Activated T-helper 17 cell treated with anti-CD3 and anti-CD28 coated beads, Interleukin-2, amount 50 U/mL, for 72 hours (primary cell): ENCODE measurements around the gene NTRK1. TPM values are rescaled to one million over a fixed set of nuclear protein-coding genes. Genes with fewer than 3 reads are reported as not detected.

Source experiments
- ATAC-seq: fragments of 150-1000 bp; cut with Tn5 transposase; replicated peaks from 2 replicates; pipeline ENCODE4 v1.10.0; 2021; ENCODE audit warnings: mild to moderate bottlenecking, moderate library complexity
- H3K27ac Mint-ChIP-seq: one replicate; pipeline ENCODE4 v1.8.0; 2022; ENCODE audit warnings: mixed read lengths
- H3K27me3 Mint-ChIP-seq: one replicate; pipeline ENCODE4 v1.8.0; 2022; ENCODE audit warnings: mixed read lengths
- H3K36me3 Mint-ChIP-seq: one replicate; pipeline ENCODE4 v1.8.0; 2022; ENCODE audit warnings: low read depth, mild to moderate bottlenecking, mixed read lengths
- H3K4me1 Mint-ChIP-seq: one replicate; pipeline ENCODE4 v1.8.0; 2022; ENCODE audit warnings: mixed read lengths
- H3K4me3 Mint-ChIP-seq: one replicate; pipeline ENCODE4 v1.8.0; 2022; ENCODE audit warnings: mild to moderate bottlenecking, mixed read lengths
- H3K9me3 Mint-ChIP-seq: one replicate; pipeline ENCODE4 v1.8.0; 2022; ENCODE audit warnings: mixed read lengths
- total RNA-seq, 2 donors: library from RNA; stranded (reverse); gene quantifications; one replicate each; pipeline ENCODE4 v1.2.3, GENCODE V29; 2022

Gene NTRK1
- total RNA-seq, 2 donors from 2014 or later: 2.5 to 13.3 TPM

GRCh38 chr1:156886583-156887281, 26.1 kb downstream of the NTRK1 start:
- Mint-ChIP-seq H3K27ac (peak overlapping the region; percentile 54), H3K9me3 (no peaks in the 10 kb centered on the region), H3K27me3 (peaks cover 36% of the 10 kb centered on the region), H3K4me3 (no peak overlapping the region), H3K36me3 (no peaks in the 10 kb centered on the region), H3K4me1 (no peaks in the 10 kb centered on the region)
- ATAC-seq: no peak

GRCh38 chr1:156887317-156887716, 26.7 kb downstream of the NTRK1 start:
- no peak for ATAC-seq
- Mint-ChIP-seq H3K4me1 (no peaks in the 10 kb centered on the region), H3K4me3 (no peak overlapping the region), H3K27me3 (peaks cover 39% of the 10 kb centered on the region), H3K9me3 (no peaks in the 10 kb centered on the region), H3K36me3 (no peaks in the 10 kb centered on the region), H3K27ac (no peak overlapping the region)

DNA sequence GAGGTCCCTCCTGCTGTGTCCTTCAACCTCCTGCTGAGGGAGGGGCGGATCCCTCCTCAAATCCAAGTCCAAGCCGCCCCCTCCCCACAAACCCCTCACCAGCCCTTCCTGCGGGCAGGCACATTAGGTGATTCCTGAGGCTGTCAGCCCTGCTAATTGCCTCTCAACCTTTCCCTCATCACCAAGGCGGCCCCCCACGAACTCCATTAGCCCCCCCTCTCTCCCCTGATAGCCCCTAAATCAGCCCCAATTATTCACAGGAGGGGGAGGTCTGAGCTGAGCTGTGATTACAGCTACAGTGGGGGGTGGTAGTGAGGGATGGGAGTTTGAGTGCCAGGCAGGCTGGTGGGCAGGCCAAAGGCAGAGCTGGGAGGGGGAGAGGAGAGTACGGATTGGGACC, 27.1 kb downstream of the NTRK1 start:
- no peaks in the 10 kb centered on the region for H3K9me3 Mint-ChIP-seq
- H3K4me1 Mint-ChIP-seq: no peaks in the 10 kb centered on the region
- H3K27me3 Mint-ChIP-seq: peaks cover 38% of the 10 kb centered on the region
- no peak overlapping the region for H3K4me3 Mint-ChIP-seq
- H3K27ac Mint-ChIP-seq: no peak overlapping the region
- H3K36me3 Mint-ChIP-seq: no peaks in the 10 kb centered on the region
- no peak for ATAC-seq

- Mint-ChIP-seq H3K9me3 (no peaks in the 10 kb centered on the region), H3K27ac (no peak overlapping the region), H3K4me3 (no peak overlapping the region), H3K27me3 (peaks cover 27% of the 10 kb centered on the region), H3K4me1 (no peaks in the 10 kb centered on the region), H3K36me3 (no peaks in the 10 kb centered on the region)
- ATAC-seq: peak; percentile 34
Measured at GRCh38 chr1:156889802-156890580, 29.3 kb downstream of the NTRK1 start.

GRCh38 chr1:156892190-156893047, 31.8 kb downstream of the NTRK1 start:
- no peaks in the 10 kb centered on the region for H3K9me3 Mint-ChIP-seq
- H3K4me1 Mint-ChIP-seq: no peaks in the 10 kb centered on the region
- H3K27ac Mint-ChIP-seq: no peak overlapping the region
- H3K4me3 Mint-ChIP-seq: peak overlapping the region; percentile 58
- no peaks in the 10 kb centered on the region for H3K36me3 Mint-ChIP-seq
- peak; percentile 97 for ATAC-seq
- peaks cover 27% of the 10 kb centered on the region for H3K27me3 Mint-ChIP-seq

GRCh38 chr1:156893048-156893953, 32.6 kb downstream of the NTRK1 start, which contains the start of gene PEAR1:
Gene PEAR1, plus strand, starts transcription at chr1:156893718. Its CDS starts 10,209 bp downstream, at chr1:156903927.
- no peak for ATAC-seq
- H3K9me3 Mint-ChIP-seq: no peaks in the 10 kb centered on the region
- H3K27ac Mint-ChIP-seq: no peak within 1 kb of the TSS
- H3K4me1 Mint-ChIP-seq: peaks cover 1% of the 10 kb centered on the region
- peak within 1 kb of the TSS; percentile 58 for H3K4me3 Mint-ChIP-seq
- H3K27me3 Mint-ChIP-seq: peaks cover 30% of the 10 kb centered on the region
- no peaks in the 10 kb centered on the region for H3K36me3 Mint-ChIP-seq

- Mint-ChIP-seq H3K27ac (no peak overlapping the region), H3K9me3 (no peaks in the 10 kb centered on the region), H3K4me3 (no peak overlapping the region), H3K36me3 (no peaks in the 10 kb centered on the region), H3K4me1 (peaks cover 7% of the 10 kb centered on the region), H3K27me3 (peaks cover 33% of the 10 kb centered on the region)
- no peak for ATAC-seq
Measured at GRCh38 chr1:156894001-156894400, 33.3 kb downstream of the NTRK1 start.

GRCh38 chr1:156894711-156895454, 34.2 kb downstream of the NTRK1 start:
- ATAC-seq: no peak
- no peaks in the 10 kb centered on the region for H3K9me3 Mint-ChIP-seq
- no peak overlapping the region for H3K4me3 Mint-ChIP-seq
- peaks cover 32% of the 10 kb centered on the region for H3K27me3 Mint-ChIP-seq
- H3K27ac Mint-ChIP-seq: no peak overlapping the region
- peaks cover 7% of the 10 kb centered on the region for H3K4me1 Mint-ChIP-seq
- H3K36me3 Mint-ChIP-seq: no peaks in the 10 kb centered on the region

DNA sequence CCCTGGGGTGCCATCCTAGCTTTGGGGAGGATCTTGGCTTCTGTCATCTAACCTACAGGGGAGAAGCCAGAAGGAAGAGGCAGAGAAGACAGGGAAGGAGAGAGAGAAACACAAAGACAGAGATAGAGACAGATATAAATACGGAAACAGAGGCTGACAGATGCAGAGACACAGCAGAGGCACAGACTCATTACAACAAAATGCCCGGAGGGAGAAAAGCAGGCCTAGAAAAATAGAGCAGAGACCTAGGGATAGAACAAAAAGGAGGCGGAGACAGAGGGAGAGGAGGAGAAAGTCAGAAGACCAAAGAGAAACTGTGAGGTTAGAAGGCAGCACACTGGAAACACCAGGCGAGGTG, 34.8 kb downstream of the NTRK1 start:
- H3K27ac Mint-ChIP-seq: no peak overlapping the region
- peaks cover 7% of the 10 kb centered on the region for H3K4me1 Mint-ChIP-seq
- H3K36me3 Mint-ChIP-seq: no peaks in the 10 kb centered on the region
- H3K9me3 Mint-ChIP-seq: no peaks in the 10 kb centered on the region
- H3K4me3 Mint-ChIP-seq: no peak overlapping the region
- ATAC-seq: no peak
- peaks cover 32% of the 10 kb centered on the region for H3K27me3 Mint-ChIP-seq

- Mint-ChIP-seq H3K4me1 (peaks cover 7% of the 10 kb centered on the region), H3K9me3 (no peaks in the 10 kb centered on the region), H3K4me3 (no peak overlapping the region), H3K27ac (no peak overlapping the region), H3K27me3 (peaks cover 32% of the 10 kb centered on the region), H3K36me3 (no peaks in the 10 kb centered on the region)
- ATAC-seq: no peak
Measured at GRCh38 chr1:156895927-156896326, 35.3 kb downstream of the NTRK1 start.

DNA sequence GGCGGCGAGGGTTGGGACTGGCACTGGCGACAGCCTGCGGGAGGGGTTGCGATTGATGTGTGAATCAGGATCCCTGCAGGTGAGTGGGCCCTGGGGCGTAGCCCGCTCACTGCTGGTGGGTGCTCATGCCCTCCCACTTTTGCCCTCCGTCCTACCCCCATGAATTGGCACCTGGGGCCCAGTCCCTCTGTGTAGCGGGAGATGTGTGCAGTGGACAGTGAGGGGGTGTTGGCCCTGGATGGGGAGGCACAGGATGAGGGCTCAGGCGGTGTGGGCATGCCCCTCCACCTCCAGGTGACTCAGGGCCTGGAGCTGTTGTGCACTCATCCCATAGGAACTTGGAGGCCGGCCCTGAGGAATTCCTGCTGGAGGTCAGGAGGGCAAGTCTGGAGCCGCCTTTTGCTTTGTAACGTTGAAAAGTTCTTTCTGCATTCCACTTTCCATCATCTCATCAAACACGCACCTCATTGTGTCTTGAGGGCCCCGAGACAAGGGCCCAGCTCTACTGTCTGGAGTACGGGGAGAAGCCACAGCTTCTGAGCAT, 35.9 kb downstream of the NTRK1 start:
- no peaks in the 10 kb centered on the region for H3K36me3 Mint-ChIP-seq
- no peak for ATAC-seq
- peaks cover 32% of the 10 kb centered on the region for H3K27me3 Mint-ChIP-seq

DNA sequence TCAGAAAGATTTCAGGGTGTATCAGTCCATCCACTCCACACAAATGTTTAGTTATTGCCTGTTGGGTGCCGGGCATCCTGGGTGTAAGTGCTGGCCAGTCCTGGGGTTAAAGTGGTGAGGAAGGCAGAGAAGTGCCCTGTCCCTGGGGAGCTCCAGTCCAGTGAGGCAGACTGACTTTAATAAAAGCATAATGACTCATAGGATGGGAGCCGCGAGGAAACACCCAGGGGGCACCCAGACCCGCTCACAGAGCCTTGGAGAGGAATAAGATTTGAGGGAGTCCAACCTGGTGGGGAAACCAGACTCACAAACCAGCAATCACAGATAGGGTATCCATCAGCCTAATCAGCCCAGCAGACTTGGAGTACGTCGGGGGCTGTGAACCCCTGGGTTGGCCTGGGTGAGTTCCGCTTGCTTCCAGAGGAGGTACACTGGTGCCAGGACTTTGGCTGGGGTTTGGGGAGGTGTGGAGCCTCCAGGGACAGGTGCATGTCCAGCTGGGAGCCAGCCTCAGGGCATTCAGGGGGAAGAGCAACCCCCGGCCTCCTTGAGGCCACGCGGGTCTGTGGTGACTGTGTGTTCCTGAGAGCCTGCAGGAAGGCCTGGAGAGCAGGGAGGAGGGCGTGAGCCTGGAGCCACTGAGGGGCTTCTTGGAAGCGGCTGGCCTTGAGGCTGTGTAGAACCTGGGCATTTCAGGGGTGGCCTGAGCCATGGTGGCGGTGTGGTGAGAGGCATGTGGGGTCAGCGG, 36.6 kb downstream of the NTRK1 start:
- Mint-ChIP-seq H3K27ac (no peak overlapping the region), H3K27me3 (peaks cover 31% of the 10 kb centered on the region), H3K4me3 (no peak overlapping the region), H3K9me3 (no peaks in the 10 kb centered on the region), H3K4me1 (peaks cover 7% of the 10 kb centered on the region), H3K36me3 (no peaks in the 10 kb centered on the region)
- no peak for ATAC-seq

More for the DNA sequence above, 35.9 kb downstream of the NTRK1 start:
- Mint-ChIP-seq H3K4me1 (peaks cover 7% of the 10 kb centered on the region), H3K27ac (no peak overlapping the region), H3K9me3 (no peaks in the 10 kb centered on the region), H3K4me3 (no peak overlapping the region)
